HG03175 (cell line): ENCODE data around the gene ITPR1.
A peak's percentile ranks its signal among the peaks of the same experiment; 100 is the strongest.

ENCODE experiments used
- ATAC-seq: cut with Tn5 transposase; IDR thresholded peaks from one replicate; pipeline ENCODE4 v1.9.1; 2021; ENCODE audit warnings: mild to moderate bottlenecking, moderate library complexity; ENCODE audit not compliant: unreplicated experiment

The ITPR1 gene

GRCh38 chr3:4770561-4770960 lies 277.4 kb downstream of the ITPR1 start:
- ATAC-seq, result no peak

- ATAC-seq, result no peak
Observed at GRCh38 chr3:4771243-4771642, 278.1 kb downstream of the ITPR1 start.

DNA sequence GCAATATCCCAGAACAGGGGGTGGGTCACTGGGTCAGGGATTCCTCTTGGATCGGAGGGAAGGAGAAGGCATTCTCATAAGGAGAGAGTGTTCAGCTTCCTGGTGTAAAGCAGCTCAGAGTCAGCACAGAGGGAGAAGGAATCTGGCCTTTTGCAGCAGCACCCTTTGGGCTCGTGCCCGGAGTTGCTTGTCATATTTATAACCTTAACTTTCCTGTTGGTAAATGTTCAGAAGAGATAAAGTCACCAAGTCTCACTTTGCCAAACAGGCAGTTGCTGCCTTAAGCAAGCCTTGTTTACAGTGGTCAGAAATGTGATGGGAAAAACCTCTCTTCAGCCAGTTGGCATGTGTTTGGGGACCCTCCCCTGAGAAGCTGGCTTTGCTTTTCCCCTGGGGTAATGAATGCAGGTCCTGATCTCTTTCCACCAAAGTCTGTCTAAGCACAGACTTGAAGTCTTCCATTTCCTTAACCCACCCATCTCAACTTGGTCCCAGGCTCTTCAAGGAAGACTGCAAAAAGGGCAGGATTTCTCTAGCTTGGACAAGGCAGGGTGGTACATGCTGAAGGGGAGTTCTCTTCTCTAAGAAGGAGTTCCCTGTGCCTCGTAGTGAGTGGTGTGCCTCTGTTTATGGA lies 279.1 kb downstream of the ITPR1 start:
- ATAC-seq, result no peak

DNA sequence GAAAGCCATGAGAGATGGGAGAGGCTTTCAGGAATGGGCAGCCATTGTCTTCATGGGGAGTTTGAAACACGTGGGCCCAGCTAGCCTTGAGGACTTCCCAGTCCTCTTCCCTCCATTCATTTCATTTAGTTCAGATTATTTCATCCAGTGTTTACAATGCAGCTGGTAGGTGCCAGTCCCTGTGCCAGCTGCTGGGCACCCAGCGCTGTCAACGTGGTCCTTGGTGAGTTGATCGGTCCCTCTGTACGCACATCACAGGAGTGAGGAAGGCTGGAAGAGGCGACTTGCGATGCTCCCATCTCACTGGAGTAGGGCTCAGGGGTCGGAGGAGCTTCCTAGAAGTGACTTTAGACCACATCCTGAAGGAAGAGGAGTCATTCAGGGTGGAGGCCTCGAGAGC lies 279.7 kb downstream of the ITPR1 start:
- no peak for ATAC-seq

GRCh38 chr3:4773583-4773982 lies 280.4 kb downstream of the ITPR1 start:
- no peak for ATAC-seq

- no peak for ATAC-seq
Observed at GRCh38 chr3:4774531-4774930, 281.4 kb downstream of the ITPR1 start.

DNA sequence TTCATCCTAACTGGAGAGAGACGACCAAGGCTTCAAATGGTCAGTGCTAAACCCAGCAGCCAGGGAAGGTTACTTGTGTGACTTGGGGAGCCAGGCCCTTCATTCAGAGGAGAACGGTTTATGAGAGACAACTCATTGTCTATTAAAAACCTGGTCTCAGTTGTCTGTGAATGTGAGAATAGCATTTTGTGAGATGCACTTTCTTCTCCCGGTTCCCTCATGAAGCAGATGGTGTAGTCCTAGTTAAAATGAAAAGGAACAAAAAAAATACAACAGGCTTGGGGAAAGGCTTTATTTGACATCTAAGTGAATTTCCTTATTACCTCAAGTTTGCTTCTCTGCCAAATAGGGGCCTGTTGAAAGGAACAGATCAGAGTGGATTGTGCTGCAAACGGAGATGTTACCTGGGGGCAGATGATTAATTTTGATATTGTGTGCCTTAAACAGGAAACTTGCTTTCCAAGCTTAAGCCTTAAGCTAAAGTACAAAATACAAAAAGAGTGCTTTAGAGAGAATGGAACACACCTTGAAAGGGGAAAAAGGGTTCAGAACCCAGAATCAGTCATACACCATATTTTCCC lies 283.3 kb downstream of the ITPR1 start:
- ATAC-seq, result peak; percentile 26

DNA sequence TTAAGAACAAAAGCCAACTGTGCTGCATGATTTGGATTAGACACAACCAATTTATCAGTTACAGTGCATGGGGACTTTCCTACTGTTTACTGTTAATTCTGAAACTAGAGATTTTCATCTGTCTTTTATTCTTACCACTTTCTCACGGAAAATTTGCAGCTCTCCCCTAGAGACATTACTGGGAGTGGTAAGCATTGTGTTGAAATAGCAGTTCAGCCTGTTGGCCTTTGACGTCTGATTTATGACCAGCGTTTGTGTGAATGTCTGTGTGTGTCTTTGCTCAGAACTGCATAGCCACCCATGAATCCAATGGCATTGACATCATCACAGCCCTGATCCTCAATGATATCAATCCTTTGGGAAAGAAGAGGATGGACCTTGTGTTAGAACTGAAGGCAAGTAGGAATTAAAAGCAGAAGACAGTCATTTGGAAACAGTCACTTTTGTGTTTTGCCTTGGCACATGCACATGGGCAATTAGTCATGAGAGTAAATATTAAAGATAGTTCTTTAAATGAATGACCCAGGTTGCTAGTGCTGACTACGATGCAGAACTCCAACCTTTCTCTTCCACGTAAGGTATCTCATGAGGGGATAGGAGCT lies 283.9 kb downstream of the ITPR1 start:
- ATAC-seq, result peak; percentile 85

DNA sequence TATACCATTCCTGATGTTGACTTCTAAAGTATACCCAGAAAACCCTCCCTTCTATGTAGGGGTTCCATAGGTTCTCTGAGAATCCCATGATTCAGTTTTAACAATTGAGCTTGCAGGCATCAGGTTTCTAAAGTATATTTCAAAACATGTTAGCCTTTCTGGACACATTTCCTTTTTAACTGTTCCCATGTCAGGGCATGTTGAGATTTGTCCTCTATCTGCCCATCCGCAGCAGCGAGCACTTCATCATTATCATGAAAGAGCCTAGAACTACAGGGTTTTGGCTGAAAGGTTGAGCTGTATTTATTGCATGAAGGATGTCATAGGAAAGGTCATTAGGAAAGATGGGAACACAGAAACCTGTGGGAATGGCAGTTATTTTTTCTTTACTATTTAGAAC lies 285.0 kb downstream of the ITPR1 start:
- ATAC-seq, result no peak

DNA sequence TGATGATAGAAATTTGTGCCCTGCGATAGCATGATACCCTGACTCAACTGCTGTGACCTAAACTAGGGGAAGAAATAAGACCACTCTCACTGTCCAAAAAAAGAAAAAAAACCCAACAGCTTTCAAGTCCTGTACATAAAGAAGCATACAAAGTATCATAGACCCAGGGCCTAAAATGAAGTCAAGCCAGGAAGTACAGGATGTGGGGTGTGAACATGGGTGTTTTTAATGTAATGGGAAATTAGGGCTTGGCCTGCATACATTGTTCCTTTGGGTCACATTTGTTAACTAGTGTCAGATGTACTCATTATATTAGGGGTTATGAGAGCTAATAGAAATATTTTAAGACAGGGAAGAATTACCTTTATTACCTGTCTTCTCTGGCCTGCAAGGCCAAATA lies 285.6 kb downstream of the ITPR1 start:
- ATAC-seq, result no peak

- no peak for ATAC-seq
Observed at GRCh38 chr3:4780545-4780957, 287.4 kb downstream of the ITPR1 start.

GRCh38 chr3:4782095-4782494 lies 288.9 kb downstream of the ITPR1 start:
- ATAC-seq, result no peak

DNA sequence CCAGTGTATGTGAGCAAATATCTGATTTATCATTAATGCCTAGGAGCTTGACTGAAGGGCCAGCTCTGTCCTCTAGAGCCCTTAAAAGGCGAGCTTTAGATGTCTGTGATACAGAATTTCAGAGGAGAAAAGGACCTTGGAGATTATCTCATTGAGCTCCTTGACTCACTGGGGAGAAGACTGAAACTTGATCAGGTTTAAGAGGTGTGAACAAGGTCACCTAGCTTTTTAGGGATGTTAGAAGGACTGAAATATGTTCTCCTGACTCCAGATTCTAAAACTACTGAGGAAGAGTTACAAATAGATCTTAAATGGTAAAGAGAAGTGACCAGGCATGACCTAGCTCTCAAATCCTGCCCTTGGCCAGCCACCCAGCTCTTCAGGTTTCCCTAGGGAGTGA lies 292.4 kb downstream of the ITPR1 start:
- ATAC-seq, result no peak

DNA sequence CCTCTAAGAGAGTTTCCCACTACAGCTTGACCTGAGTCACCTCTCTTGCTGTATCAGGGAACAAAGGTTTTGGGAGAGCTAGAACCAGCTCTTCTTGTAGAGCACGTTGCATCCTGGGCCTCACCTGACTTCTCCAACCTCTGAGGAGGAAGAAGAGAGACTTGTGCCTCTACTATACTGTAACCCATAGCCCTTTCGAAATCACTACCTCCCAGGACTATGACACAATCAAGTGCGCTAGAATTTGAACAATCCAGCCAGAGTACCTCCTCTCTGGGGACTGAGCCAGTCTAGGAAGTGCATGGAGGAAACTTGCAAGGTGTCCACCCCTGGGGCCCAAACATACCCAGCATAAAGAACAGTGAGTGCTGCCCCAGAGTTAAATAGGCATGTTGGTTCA lies 293.3 kb downstream of the ITPR1 start:
- ATAC-seq, result no peak

- ATAC-seq, result no peak
Observed at GRCh38 chr3:4791358-4791757, 298.2 kb downstream of the ITPR1 start.

DNA sequence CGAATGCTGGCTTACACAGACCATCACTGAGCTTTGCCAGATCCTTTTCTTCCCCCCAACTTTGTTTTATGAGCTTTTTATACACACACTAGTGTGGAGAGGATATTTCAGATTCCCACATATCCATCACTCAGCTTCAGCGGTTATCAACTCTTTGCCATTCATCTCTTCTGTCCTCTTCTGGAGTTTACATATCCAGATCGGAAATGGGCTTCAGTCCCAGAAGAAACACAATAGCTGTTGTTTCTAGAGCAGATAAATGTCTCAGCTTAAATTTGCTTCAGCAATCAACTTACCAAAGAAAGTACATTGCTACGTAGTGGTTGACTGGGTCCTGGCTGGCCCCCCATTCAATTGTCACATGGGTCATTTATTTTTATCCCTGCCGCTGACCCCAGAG lies 300.2 kb downstream of the ITPR1 start:
- no peak for ATAC-seq

- no peak for ATAC-seq
Observed at GRCh38 chr3:4794331-4794730, 301.2 kb downstream of the ITPR1 start.

DNA sequence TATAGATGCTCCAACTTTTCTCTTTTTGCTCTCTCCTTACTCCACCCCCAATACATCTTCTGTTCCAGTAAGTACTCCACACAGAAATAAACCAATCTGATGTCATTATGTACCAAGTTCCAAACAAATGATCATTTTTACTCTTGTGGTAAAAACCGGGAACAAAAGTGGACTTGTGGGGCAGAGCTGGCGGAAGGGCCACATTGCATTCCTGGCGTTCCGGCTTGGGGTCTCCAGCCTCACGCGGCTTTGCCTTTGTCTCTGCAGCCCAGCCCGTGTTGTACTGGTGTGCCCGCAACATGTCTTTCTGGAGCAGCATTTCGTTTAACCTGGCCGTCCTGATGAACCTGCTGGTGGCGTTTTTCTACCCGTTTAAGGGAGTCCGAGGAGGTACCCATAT lies 301.6 kb downstream of the ITPR1 start:
- no peak for ATAC-seq

DNA sequence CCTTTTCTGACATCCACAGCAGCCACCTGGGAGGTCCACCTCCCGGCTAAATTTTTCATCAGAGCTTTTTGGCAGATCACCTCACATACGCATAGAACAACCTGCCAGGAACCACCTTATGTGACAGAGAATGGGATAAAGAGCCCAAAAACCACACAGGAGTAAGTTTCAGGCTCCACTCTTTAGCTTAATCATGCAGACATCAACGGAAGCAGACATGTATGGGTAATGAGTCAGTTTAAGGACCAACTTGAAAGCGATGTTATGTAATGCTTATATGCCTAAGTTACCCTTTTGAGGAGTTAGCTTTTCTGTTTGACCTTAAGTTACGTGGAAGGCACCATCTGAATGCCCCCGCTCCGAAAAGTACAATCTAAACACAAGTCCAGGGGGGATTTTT lies 302.8 kb downstream of the ITPR1 start:
- no peak for ATAC-seq

DNA sequence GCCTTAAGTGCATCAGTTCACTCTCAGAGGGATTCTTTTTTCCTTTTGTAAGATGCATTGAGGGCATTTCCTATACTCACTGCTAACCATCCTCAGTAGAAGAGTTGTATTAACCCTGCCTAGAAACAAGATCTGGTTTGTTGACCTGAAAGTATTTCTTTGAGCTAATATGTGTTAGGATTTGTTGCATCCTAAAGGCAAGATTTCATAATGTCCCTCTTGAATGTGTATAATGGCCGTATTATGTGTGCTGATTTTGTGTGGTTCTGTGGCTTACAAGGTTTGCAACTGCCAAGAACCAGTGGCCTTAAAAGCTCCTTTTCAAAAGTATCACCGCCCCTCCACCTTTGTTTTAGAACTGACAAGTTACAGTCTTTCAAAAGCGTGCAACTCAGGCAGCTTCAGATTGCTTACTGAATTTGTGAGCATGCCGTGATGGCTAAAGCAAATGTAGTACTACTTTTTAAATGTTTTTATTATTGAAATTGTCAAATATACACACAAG lies 304.1 kb downstream of the ITPR1 start:
- no peak for ATAC-seq

GRCh38 chr3:4799266-4800256 lies 306.4 kb downstream of the ITPR1 start:
- no peak for ATAC-seq
